Mammary epithelial cell (primary cell): Measurements from ENCODE around the gene LRRK2.

ENCODE experiments used
- EZH2 ChIP-seq: IDR thresholded peaks from 2 replicates; pipeline ENCODE4 v1.6.1; 2012; ENCODE audit warnings: low read length, inconsistent platforms, borderline replicate concordance
- TF ChIP-seq, protein P1 (sequence below), 2 donors: IDR thresholded peaks in 1 of 2; conservative IDR thresholded peaks in 1 of 2; 2 replicates each; pipeline ENCODE4 v1.5.1; 2011 to 2012; ENCODE audit warnings: inconsistent platforms in 2 of 2, low read length in 2 of 2, mild to moderate bottlenecking in 2 of 2, control low read depth in 1 of 2, low read depth in 1 of 2; ENCODE audit not compliant: insufficient read depth in 1 of 2; ENCODE audit errors: extremely low read depth in 1 of 2

DNA sequence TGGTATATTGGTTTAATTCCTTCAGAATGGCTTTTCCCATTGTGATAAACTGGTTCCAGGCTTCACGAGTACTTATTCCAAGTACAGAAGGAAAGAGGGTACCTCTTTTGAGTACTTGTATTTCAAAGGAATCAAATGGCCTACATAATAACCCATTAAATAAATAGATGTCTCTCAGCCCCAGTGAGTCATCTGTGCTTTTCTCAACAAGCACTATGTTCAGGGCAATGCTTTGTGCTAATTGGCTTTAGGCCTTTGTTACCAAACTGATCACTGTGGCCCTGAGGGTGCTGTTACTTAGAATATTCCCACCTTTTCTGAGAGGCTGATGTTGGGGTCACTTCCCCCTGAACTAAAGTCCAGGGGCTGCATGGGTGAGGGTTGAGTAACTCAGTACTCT is 107.1 kb downstream of the LRRK2 start:
- TF ChIP-seq, protein P1, sequence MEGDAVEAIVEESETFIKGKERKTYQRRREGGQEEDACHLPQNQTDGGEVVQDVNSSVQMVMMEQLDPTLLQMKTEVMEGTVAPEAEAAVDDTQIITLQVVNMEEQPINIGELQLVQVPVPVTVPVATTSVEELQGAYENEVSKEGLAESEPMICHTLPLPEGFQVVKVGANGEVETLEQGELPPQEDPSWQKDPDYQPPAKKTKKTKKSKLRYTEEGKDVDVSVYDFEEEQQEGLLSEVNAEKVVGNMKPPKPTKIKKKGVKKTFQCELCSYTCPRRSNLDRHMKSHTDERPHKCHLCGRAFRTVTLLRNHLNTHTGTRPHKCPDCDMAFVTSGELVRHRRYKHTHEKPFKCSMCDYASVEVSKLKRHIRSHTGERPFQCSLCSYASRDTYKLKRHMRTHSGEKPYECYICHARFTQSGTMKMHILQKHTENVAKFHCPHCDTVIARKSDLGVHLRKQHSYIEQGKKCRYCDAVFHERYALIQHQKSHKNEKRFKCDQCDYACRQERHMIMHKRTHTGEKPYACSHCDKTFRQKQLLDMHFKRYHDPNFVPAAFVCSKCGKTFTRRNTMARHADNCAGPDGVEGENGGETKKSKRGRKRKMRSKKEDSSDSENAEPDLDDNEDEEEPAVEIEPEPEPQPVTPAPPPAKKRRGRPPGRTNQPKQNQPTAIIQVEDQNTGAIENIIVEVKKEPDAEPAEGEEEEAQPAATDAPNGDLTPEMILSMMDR (conservative IDR thresholded peaks at IDR 0.05 in 1 of 2, IDR thresholded peaks at IDR 0.05 in 1 of 2; ENCODE audit: extremely low read depth in 1 of 2, insufficient read depth in 1 of 2, low read depth in 1 of 2, low read length in 2 of 2): no peak
- TF ChIP-seq EZH2: no peak
